GM12878 (cell line): ENCODE data around the gene RAB10. TPM values are rescaled to one million over a fixed set of nuclear protein-coding genes. Genes with fewer than 3 reads are reported as not detected.

Experiments
- ATAC-seq: fragments of 200-7000 bp; cut with Tn5 transposase; 3 replicates; pipeline ENCODE4 v1.9.1; 2020; ENCODE audit warnings: mild to moderate bottlenecking, moderate library complexity
- BruUV-seq: library from RNA; stranded (reverse); fragments of 400-500 nt; replicated peaks from 2 replicates; lab custom pipeline; 2021; lab: Mats Ljungman, UMichigan
- CTCF ChIA-PET: fragments of 300-600 bp; sonication (Branson Sonifier 250); formaldehyde crosslinking; extraction: SDS; loops from one replicate; lab custom pipeline; 2021; ENCODE audit warnings: inconsistent platforms; lab: Yijun Ruan, JAX
- POLR2A ChIA-PET: fragments of 350-600 bp; formaldehyde crosslinking; extraction: SDS; loops from one replicate; lab custom pipeline; 2021; ENCODE audit warnings: inconsistent platforms; lab: Charles Lee
- RAD21 ChIA-PET: fragments of 300-600 bp; sonication (Branson Sonifier 250); formaldehyde crosslinking; loops from one replicate; lab custom pipeline; 2023; ENCODE audit warnings: antibody characterized with exemption; ENCODE audit not compliant: unreplicated experiment; lab: Charles Lee
- SMC1A ChIA-PET: fragments of 300-600 bp; sonication (Branson Sonifier 250); formaldehyde crosslinking; loops from one replicate; lab custom pipeline; 2023; ENCODE audit not compliant: unreplicated experiment, uncharacterized antibody; lab: Charles Lee
- DNase-seq: peaks from one replicate; pipeline ENCODE4 v3.0.0-alpha.2; 2011; ENCODE audit warnings: low read depth, low spot score
- FAIRE-seq: peaks from 3 replicates; lab custom pipeline; 2011; peaks lifted over from hg19 to GRCh38; lab: Jason Lieb, UNC
- H2AFZ ChIP-seq: 2 replicates; pipeline ENCODE4 v1.6.0; 2011; ENCODE audit warnings: low read depth, low read length, control low read depth; ENCODE audit not compliant: control insufficient read depth
- H3K27ac ChIP-seq: 2 replicates; pipeline ENCODE4 v1.5.1; 2011; ENCODE audit warnings: control low read depth; ENCODE audit not compliant: control insufficient read depth, insufficient read depth
- H3K27me3 ChIP-seq, 2 experiments: replicated peaks in 1 of 2; 2 replicates each; pipeline versions ENCODE4 v1.6.0 to v1.6.1; 2011; ENCODE audit warnings: low read length in 1 of 2; ENCODE audit not compliant: control insufficient read depth in 2 of 2, insufficient read depth in 2 of 2
- H3K36me3 ChIP-seq, 2 experiments: 2 replicates each; pipeline ENCODE4 v1.5.1; 2011; ENCODE audit warnings: low read length in 1 of 2; ENCODE audit not compliant: control insufficient read depth in 2 of 2, insufficient read depth in 2 of 2
- H3K4me1 ChIP-seq: 2 replicates; pipeline ENCODE4 v1.6.1; 2011; ENCODE audit warnings: mild to moderate bottlenecking, low read length, moderate library complexity, mixed read lengths; ENCODE audit not compliant: control insufficient read depth, insufficient read depth
- H3K4me2 ChIP-seq: 2 replicates; pipeline ENCODE4 v1.6.0; 2011; ENCODE audit warnings: control low read depth; ENCODE audit not compliant: control insufficient read depth, insufficient read depth
- H3K4me3 ChIP-seq: fragments of 200-600 bp; sonication (generic); 2 replicates; pipeline ENCODE4 v1.5.1; 2016
- H3K79me2 ChIP-seq: 2 replicates; pipeline ENCODE4 v1.6.0; 2011; ENCODE audit warnings: low read length; ENCODE audit not compliant: control insufficient read depth, insufficient read depth
- H3K9ac ChIP-seq: 2 replicates; pipeline ENCODE4 v1.8.0; 2011; ENCODE audit warnings: low read length, control low read depth, mixed read lengths; ENCODE audit not compliant: control insufficient read depth, insufficient read depth
- H3K9me3 ChIP-seq: replicated peaks from 3 replicates; pipeline ENCODE4 v1.5.1; 2011; ENCODE audit warnings: mild to moderate bottlenecking, low read length; ENCODE audit not compliant: control insufficient read depth, insufficient read depth
- H4K20me1 ChIP-seq: 2 replicates; pipeline ENCODE4 v1.6.0; 2011; ENCODE audit not compliant: control insufficient read depth, insufficient read depth
- FOXM1 ChIP-seq: IDR thresholded peaks from 2 replicates; pipeline ENCODE4 v1.6.1; 2012; ENCODE audit warnings: low read depth, mild to moderate bottlenecking, inconsistent platforms, low read length, moderate library complexity
- GABPA ChIP-seq: IDR thresholded peaks from 2 replicates; pipeline ENCODE4 v1.6.1; 2014; ENCODE audit warnings: antibody characterized with exemption, low read depth, mild to moderate bottlenecking, inconsistent platforms
- JUND ChIP-seq: IDR thresholded peaks from 2 replicates; pipeline ENCODE4 v1.6.1; 2012; ENCODE audit warnings: low read depth, mild to moderate bottlenecking, low read length, improper control_type of control experiment, moderate library complexity
- KDM1A ChIP-seq: fragments of 200-600 bp; sonication (generic); IDR thresholded peaks from 2 replicates; pipeline ENCODE4 v1.6.1; 2016; ENCODE audit warnings: borderline replicate concordance
- NFIC ChIP-seq: IDR thresholded peaks from 2 replicates; pipeline ENCODE4 v1.6.1; 2012; ENCODE audit warnings: low read depth, mild to moderate bottlenecking, inconsistent platforms, low read length, moderate library complexity
- NR2F1 ChIP-seq: fragments of 450-650 bp; conservative IDR thresholded peaks from 2 replicates; pipeline ENCODE4 v1.6.1; 2017; ENCODE audit warnings: mild to moderate bottlenecking
- POLR2AphosphoS2 ChIP-seq: IDR thresholded peaks from 2 replicates; pipeline ENCODE4 v1.6.1; 2011; ENCODE audit warnings: low read depth, mild to moderate bottlenecking, low read length, improper control_type of control experiment, moderate library complexity
- RUNX3 ChIP-seq: IDR thresholded peaks from 2 replicates; pipeline ENCODE4 v1.6.1; 2012; ENCODE audit warnings: low read length, inconsistent platforms
- SIN3A ChIP-seq: IDR thresholded peaks from 2 replicates; pipeline ENCODE4 v1.6.1; 2012; ENCODE audit warnings: low read depth, low read length, improper control_type of control experiment
- TAF1 ChIP-seq: IDR thresholded peaks from 2 replicates; pipeline ENCODE4 v1.6.1; 2011; ENCODE audit warnings: mild to moderate bottlenecking, low read depth, low read length, borderline replicate concordance
- WGBS: methylation state at CpG from one replicate; pipeline ENCODE4 v1.1.6; 2016; ENCODE audit warnings: low lambda C conversion rate; ENCODE audit not compliant: insufficient replicate concordance, insufficient coverage; ENCODE audit errors: missing lambda C conversion rate; 5-methylcytosine and 5-hydroxymethylcytosine counted together
- in situ Hi-C: fragments of 300-500 bp; cut with MboI; formaldehyde crosslinking; loops from 9 replicates; pipeline ENCODE4 v1.14.3; 2018; ENCODE audit warnings: mixed read lengths
- intact Hi-C: fragments of 100-400 bp; cut with micrococcal nuclease; formaldehyde crosslinking; loops from one replicate; pipeline ENCODE4 v1.14.2; 2022; ENCODE audit not compliant: unreplicated experiment
- polyA plus RNA-seq, 11 experiments: library from polyadenylated mRNA; depleted of rRNA in 4 of 11; unstranded in 6 of 11; stranded (reverse) in 5 of 11; fragments of >200 nt; fragmentation: Nextera tagmentation in 4 of 11; fragmentation: Illumina TruSeq in 1 of 11; extraction: Ambion mirVana in 4 of 11; extraction: Trizol in 1 of 11; gene quantifications; 1 replicate in 1 of 11; 2 replicates in 10 of 11; pipeline versions ENCODE4 v1.2.1 to v1.2.3, GENCODE V29; 2011 to 2016; ENCODE audit warnings: inconsistent platforms in 2 of 11, missing spikeins in 2 of 11, low read depth in 1 of 11
- total RNA-seq, 4 experiments: library from RNA; depleted of rRNA in 3 of 4; stranded (reverse); fragments of >200 nt in 3 of 4; fragmentation: Illumina TruSeq in 1 of 4; extraction: Trizol in 1 of 4; gene quantifications; 2 replicates each; pipeline versions ENCODE4 v1.2.1 to v1.2.3, GENCODE V29; 2013 to 2021
- TF ChIP-seq, protein P1 (sequence below): fragments of 450-650 bp; IDR thresholded peaks from 2 replicates; pipeline ENCODE4 v1.6.1; 2017; ENCODE audit warnings: mild to moderate bottlenecking, moderate library complexity

Gene RAB10
- total and polyA plus RNA-seq, 10 of the 15 experiments (the other 5 are each of a cell fraction or from before 2014, with no cell fraction given), result 13.3 to 109 (median 82.0) TPM

DNA sequence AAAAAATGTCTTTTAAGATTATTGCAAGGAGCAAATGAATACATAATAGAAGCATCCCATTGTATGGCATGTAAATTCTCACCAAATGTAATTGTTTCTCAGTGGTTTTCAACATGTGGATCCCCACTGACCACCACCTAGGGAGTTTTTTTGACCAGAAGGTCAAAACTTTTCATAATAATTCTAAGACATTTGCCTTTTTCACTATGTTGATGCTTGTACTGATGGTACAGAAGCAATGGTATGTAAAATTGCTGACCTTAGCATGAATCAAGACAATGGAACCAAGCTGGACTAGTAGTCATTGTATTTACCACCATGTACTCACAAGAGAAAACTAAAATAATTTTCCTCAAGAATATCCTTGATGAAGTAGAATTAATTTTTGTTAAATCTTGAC is 36.8 kb downstream of the RAB10 start:
- no peak for DNase-seq
- in situ Hi-C loops, result no loop called here

DNA sequence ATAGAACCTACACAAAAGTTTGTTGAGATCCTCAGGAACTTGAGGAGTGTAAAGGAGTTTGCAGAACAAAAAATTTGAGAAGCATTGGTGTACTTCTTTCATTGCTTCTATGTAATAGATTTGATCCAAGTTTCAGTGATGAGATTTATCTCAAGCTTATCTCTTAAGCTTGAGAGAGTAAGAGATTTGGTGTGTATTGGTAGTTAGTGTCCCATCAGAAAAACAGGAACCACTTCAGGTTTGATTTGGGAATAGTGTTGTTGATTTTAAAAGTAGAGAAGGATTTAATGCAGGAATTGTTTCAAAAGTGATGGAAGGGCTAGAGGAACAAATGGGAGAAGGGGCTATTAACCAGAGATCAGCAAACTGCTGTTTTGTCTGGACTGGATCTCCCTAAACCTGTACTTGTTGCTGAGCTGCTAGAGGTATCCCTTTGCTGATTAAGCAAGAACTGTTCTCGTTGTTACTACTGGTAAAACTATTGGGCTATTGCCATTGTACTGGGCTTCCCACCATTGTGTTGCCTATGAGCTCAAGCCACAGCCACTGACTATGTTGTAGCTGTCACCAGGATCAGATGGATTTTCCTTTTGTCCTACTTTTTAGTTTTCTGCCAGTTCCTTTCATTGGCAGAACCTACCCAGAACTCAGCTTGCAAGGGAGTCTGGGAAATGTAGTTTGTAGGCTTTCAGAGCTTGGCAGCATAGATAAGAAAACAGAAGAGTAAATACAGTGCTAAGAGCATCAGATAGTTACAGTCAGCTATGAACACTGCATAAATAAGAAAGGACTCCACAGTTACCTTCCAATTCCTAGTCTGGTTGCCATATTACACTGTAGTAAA is 39.3 kb downstream of the RAB10 start:
- BruUV-seq, result no TSS peak
- no peaks in the 10 kb centered on the region; the same call in 1 of the 3 replicates for H3K9me3 ChIP-seq
- FAIRE-seq (no peak), DNase-seq (no peak), ATAC-seq (no peak)
- no peaks in the 10 kb centered on the region for H3K27me3 ChIP-seq
- RAD21 ChIA-PET, result interaction anchor here (1.1 to 2.2 kb wide), 2 partner anchors 39 to 81 kb away, joined by 4 to 6 read pairs; partner anchors contain the start of gene RAB10
- no peak overlapping the region for H3K4me2 ChIP-seq
- no peak overlapping the region for H3K4me3 ChIP-seq
- in situ Hi-C loops (no loop called here), intact Hi-C loops (no loop called here)
- CTCF ChIA-PET, result interaction anchor here (0.7 to 2.1 kb wide), 6 partner anchors 10 to 221 kb away, joined by 3 to 8 read pairs (median 3); no protein-coding TSS in a partner anchor
- SMC1A ChIA-PET, result interaction anchor here (0.7 to 2.1 kb wide), 11 partner anchors 8 to 221 kb away, joined by 3 to 7 read pairs (median 3); no protein-coding TSS in a partner anchor
- H3K36me3 ChIP-seq, result no peaks in the 10 kb centered on the region
- H4K20me1 ChIP-seq, result no peaks in the 10 kb centered on the region
- peaks cover 20% of the 10 kb centered on the region for H3K4me1 ChIP-seq
- POLR2A ChIA-PET, result interaction anchor here (1.6 kb wide), 1 partner anchor 9 kb away, joined by 4 read pairs; no protein-coding TSS in a partner anchor
- H3K27ac ChIP-seq, result no peak overlapping the region
- H3K79me2 ChIP-seq, result peaks cover 79% of the 10 kb centered on the region
- no peak overlapping the region for H3K9ac ChIP-seq
- H2AFZ ChIP-seq, result no peak overlapping the region
- 95% methylated on average over 1 of the region's 1 CpG for WGBS
- no peak for TF ChIP-seq NFIC
- no peak for TF ChIP-seq JUND
- no peak for TF ChIP-seq GABPA
- no peak for TF ChIP-seq FOXM1
- TF ChIP-seq TAF1, result no peak
- TF ChIP-seq SIN3A, result no peak
- no peak for TF ChIP-seq POLR2AphosphoS2
- TF ChIP-seq, protein P1, sequence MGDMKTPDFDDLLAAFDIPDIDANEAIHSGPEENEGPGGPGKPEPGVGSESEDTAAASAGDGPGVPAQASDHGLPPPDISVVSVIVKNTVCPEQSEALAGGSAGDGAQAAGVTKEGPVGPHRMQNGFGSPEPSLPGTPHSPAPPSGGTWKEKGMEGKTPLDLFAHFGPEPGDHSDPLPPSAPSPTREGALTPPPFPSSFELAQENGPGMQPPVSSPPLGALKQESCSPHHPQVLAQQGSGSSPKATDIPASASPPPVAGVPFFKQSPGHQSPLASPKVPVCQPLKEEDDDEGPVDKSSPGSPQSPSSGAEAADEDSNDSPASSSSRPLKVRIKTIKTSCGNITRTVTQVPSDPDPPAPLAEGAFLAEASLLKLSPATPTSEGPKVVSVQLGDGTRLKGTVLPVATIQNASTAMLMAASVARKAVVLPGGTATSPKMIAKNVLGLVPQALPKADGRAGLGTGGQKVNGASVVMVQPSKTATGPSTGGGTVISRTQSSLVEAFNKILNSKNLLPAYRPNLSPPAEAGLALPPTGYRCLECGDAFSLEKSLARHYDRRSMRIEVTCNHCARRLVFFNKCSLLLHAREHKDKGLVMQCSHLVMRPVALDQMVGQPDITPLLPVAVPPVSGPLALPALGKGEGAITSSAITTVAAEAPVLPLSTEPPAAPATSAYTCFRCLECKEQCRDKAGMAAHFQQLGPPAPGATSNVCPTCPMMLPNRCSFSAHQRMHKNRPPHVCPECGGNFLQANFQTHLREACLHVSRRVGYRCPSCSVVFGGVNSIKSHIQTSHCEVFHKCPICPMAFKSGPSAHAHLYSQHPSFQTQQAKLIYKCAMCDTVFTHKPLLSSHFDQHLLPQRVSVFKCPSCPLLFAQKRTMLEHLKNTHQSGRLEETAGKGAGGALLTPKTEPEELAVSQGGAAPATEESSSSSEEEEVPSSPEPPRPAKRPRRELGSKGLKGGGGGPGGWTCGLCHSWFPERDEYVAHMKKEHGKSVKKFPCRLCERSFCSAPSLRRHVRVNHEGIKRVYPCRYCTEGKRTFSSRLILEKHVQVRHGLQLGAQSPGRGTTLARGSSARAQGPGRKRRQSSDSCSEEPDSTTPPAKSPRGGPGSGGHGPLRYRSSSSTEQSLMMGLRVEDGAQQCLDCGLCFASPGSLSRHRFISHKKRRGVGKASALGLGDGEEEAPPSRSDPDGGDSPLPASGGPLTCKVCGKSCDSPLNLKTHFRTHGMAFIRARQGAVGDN, result no peak

More for the DNA sequence above, 36.8 kb downstream of the RAB10 start:
- SMC1A ChIA-PET, result interaction anchor here (0.7 to 2.3 kb wide), 6 partner anchors 14 to 36 kb away, joined by 3 to 9 read pairs (median 4); no protein-coding TSS in a partner anchor
- Histone ChIP-seq H3K4me2 (no peak overlapping the region), H3K27me3 (no peaks in the 10 kb centered on the region), H3K4me3 (no peak overlapping the region), H3K4me1 (peaks cover 28% of the 10 kb centered on the region), H3K27ac (no peak overlapping the region), H4K20me1 (no peaks in the 10 kb centered on the region), H3K36me3 (no peaks in the 10 kb centered on the region), H3K9ac (no peak overlapping the region), H2AFZ (no peak overlapping the region), H3K79me2 (peaks cover 74% of the 10 kb centered on the region), H3K9me3 (no peaks in the 10 kb centered on the region; the same call in 2 of the 3 replicates)
- TF ChIP-seq NR2F1 (peak; percentile 67; the same call in 1 of the 2 replicates), KDM1A (no peak), RUNX3 (peak; percentile 66)
- POLR2A ChIA-PET, result interaction anchor here (1.0 to 1.6 kb wide), 2 partner anchors 36 to 53 kb away, joined by 3 to 5 read pairs; no protein-coding TSS in a partner anchor
- intact Hi-C loops, result no loop called here
- RAD21 ChIA-PET, result interaction anchor here (0.6 kb wide), 1 partner anchor 771 kb away, joined by 3 read pairs; no protein-coding TSS in a partner anchor
- FAIRE-seq (no peak), ATAC-seq (no peak; the same call in none of the 3 replicates)
- CTCF ChIA-PET, result interaction anchor here (0.8 to 1.9 kb wide), 3 partner anchors 9 to 37 kb away, joined by 5 to 7 read pairs (median 5); partner anchors contain the start of gene RAB10
- BruUV-seq, result no TSS peak
